Retinal pigment epithelial cell (primary cell): Measurements from ENCODE around the gene EGFR.

ENCODE experiments used
- DNase-seq: peaks from one replicate; pipeline ENCODE4 v3.0.0-alpha.2; 2010; ENCODE audit warnings: low read depth
- H3K4me3 ChIP-seq: 2 replicates; pipeline ENCODE4 v1.5.1; 2011; ENCODE audit warnings: mild to moderate bottlenecking, low read length, control low read depth, moderate library complexity
- TF ChIP-seq, protein P1 (sequence below): conservative IDR thresholded peaks from 2 replicates; pipeline ENCODE4 v1.5.1; 2011; ENCODE audit warnings: low read depth, low read length, control low read depth, inconsistent platforms

Gene EGFR

GRCh38 chr7:54992871-54993475 is 25.8 kb upstream of the EGFR start:
- TF ChIP-seq, protein P1, sequence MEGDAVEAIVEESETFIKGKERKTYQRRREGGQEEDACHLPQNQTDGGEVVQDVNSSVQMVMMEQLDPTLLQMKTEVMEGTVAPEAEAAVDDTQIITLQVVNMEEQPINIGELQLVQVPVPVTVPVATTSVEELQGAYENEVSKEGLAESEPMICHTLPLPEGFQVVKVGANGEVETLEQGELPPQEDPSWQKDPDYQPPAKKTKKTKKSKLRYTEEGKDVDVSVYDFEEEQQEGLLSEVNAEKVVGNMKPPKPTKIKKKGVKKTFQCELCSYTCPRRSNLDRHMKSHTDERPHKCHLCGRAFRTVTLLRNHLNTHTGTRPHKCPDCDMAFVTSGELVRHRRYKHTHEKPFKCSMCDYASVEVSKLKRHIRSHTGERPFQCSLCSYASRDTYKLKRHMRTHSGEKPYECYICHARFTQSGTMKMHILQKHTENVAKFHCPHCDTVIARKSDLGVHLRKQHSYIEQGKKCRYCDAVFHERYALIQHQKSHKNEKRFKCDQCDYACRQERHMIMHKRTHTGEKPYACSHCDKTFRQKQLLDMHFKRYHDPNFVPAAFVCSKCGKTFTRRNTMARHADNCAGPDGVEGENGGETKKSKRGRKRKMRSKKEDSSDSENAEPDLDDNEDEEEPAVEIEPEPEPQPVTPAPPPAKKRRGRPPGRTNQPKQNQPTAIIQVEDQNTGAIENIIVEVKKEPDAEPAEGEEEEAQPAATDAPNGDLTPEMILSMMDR = no peak
- no peak overlapping the region for H3K4me3 ChIP-seq
- DNase-seq = no peak

- TF ChIP-seq, protein P1 = no peak
- H3K4me3 ChIP-seq = no peak overlapping the region
- DNase-seq = no peak
These were observed 23.7 kb upstream of the EGFR start for GRCh38 chr7:54995166-54995565.

DNA sequence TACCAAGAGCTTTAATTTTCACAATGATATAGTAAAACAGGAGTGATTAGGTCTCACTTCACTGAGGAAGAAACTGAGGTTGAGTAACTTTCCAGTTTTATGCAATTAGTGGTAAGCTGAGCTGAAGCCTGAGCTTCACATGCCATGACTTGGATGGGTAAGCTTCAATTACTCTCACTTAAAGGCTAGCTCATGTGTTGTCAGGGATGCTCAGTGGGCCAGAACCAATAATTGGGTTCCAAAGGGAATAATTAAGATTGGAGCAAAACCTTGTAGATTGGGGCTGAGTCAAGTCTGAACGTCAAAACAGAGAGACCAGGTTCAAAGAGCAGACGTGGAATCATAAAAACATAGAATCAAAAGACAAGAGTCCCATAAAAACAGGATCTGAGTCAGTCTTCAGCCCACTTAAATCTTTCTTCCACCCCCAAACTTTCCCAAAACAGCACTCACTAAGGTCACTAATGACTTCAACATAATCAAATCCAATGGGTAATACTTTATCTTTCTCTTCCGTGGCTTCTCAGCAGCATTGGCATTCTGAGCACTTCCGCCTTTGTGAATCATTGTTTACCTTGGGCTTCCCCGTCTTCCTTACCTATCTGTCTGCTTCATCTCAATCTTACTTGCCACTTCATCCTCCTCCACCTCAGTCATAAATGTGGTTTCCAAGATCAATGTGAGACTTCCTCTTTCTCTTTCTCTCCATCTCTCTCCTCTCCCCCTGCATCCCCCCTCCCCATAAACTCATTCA is 23.0 kb upstream of the EGFR start:
- no peak overlapping the region for H3K4me3 ChIP-seq
- DNase-seq = no peak
- TF ChIP-seq, protein P1 = no peak

GRCh38 chr7:54996391-54996790 is 22.4 kb upstream of the EGFR start:
- DNase-seq = no peak
- TF ChIP-seq, protein P1 = no peak
- H3K4me3 ChIP-seq = no peak overlapping the region

DNA sequence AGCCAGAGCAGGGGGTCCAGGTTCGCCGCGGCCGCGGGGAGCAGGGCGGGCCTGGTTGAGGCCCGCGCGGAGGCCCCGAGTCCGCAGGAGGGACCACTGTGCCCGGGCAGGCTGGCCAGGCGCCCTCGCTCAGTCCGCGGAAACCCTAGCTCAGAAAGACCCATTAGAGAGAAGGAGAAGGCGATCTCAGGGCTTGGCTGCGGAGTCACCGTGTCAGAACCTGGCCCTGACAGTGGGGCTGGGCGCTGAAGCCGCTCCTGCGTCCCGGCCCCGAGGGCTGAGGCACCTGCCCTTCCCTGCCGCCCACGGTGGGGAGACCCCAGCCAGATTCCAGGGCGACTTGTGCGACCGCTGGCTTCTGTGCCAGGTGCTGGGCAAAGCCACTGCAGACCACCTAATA is 14.2 kb upstream of the EGFR start:
- H3K4me3 ChIP-seq = no peak overlapping the region
- TF ChIP-seq, protein P1 = no peak
- DNase-seq = no peak

GRCh38 chr7:55005241-55005851 is 13.5 kb upstream of the EGFR start:
- DNase-seq = no peak
- no peak overlapping the region for H3K4me3 ChIP-seq
- TF ChIP-seq, protein P1 = no peak
